SH-SY5Y (cell line): ENCODE data around the gene SIX2.

Experiments used
- GATA2 ChIP-seq: IDR thresholded peaks from 2 replicates; pipeline ENCODE4 v1.6.1; 2011; ENCODE audit warnings: mild to moderate bottlenecking, low read depth, low read length
- GATA3 ChIP-seq: IDR thresholded peaks from 2 replicates; pipeline ENCODE4 v1.6.1; 2011; ENCODE audit warnings: low read depth, mild to moderate bottlenecking, low read length, moderate library complexity

GRCh38 chr2:45013229-45014015 is 4.2 kb upstream of the SIX2 start:
- no peak for TF ChIP-seq GATA2
- TF ChIP-seq GATA3, result no peak
